HG03460 (cell line): ENCODE data around the gene RNF157.

Source experiments
- ATAC-seq: cut with Tn5 transposase; IDR thresholded peaks from one replicate; pipeline ENCODE4 v1.9.1; 2021; ENCODE audit not compliant: unreplicated experiment

RNF157 gene

DNA sequence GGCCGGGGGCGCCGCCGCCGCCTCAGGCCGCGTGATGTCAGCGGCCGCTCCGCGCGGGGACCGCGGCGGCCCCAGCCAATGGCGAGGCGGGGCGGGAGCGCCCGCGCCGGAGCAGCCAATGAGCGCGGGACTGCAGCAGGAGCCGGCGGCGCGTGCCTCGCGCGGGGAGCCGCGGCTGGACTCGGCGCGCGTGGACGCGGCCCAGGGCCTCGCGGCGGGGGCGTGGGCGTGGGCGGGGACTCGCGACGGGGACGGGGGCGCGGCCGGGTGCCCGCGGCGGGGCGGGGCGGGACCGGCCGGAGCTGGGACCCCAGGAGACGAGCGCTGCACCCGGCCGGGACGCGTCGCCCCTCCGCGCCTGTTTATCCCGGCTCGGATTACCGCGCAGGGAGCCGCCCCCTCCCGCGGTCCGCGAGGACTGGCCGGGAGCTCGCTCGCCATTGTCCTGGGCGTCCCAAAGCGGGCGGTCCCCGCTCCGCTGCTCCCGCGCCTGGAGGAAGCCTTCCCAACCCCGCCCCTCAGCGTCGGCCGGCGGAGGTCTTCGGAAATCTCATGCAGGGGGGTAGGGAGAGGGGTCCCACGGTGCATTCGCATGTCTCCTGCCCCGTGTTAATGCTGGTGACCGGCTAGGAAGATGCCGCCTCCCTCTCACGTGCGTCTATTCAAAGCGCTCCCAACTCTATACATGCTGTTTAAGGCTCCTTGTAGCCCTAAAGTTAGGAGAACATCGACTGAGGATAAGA is at the start of gene RNF157:
RNF157 (minus strand) TSS at position 33 of the 743 bp plus-strand sequence. CDS start 253 bp downstream, outside the sequence.
- peak; percentile 53 for ATAC-seq

DNA sequence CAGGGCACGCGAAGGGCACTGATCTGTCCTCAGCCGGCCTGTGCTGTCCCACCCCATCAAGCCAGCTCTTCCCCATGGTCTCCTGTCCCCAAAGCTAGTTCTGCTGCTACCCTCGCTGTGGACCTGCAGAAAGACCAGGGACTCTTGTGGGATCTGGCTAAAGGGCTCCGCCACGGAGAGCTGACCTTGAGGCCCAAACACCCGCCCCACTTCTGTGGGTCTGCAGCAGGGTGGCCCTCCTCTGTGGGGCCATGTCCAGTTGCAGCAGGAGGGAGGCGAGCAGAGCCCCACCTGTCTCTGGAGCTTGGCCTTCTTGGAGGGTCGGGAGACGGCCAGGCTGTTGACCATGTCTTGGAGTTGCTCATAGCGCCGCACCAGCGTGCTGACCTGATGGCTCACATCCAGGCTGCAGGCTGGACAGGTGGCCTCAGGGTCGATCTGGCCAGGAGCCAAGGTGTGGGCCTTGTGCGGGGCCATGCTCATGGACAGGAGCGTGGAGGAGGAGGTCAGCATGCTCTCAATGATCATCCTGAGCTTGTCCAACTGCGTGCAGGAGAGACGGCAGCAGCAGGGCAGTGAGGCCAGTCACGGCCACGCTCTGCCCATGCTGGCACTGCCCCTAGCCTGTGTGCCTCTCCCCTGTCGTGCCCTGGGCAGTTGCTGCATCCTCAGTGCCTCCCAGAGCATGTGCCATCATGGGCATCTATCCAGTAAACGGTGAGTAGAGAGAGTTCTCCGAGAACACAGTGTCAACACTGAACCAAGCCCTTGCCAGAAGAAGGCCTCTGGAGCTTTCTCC is 41.5 kb upstream of the RNF157 start:
- no peak for ATAC-seq

DNA sequence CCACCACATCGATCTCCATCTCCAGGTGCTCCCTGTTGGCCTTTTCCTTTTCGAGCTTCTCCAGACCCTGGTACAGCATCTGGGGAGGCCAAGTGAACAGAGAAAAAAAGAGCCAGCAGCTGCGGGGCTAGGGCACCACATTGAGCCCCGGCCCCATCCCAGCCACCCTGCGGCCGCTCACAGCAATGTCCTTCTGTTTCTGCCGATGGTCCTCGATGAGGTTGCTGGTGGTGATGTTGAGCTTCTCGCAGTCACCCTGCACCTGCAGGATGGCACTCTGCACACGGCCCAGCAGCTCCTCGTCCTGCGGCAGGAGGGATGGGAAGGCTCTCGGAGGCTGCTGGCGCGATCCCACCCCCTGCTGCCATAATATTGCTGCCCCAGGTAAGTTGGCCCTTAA is 40.4 kb upstream of the RNF157 start:
- ATAC-seq, result no peak

DNA sequence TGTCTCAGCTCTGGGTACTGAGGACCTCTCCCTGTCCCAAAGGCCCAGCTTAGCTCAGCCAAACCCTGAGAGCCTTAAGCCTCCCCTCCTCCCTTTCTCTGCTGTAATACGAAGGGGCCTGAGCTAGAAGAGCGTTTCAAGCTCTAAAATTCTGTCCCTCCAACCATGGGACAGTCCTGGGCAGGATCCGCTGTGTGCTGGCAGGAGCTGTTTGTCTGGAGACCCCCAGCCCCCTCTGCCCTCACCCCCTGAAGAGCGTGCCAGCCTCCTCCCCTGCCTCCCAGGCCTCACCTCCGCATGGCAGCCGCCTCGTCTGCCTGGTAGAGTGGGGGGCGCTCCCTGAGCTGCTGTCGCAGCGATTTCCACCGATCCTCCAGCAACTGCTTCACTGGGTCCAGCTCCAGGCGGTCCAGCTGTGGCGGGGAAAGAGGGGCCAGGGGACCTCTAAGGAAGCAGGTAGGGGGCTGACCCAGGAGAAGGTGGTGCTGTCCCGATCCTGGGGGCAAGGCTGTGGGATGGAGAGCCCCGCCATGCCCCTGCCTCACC is 39.5 kb upstream of the RNF157 start:
- ATAC-seq, result no peak

DNA sequence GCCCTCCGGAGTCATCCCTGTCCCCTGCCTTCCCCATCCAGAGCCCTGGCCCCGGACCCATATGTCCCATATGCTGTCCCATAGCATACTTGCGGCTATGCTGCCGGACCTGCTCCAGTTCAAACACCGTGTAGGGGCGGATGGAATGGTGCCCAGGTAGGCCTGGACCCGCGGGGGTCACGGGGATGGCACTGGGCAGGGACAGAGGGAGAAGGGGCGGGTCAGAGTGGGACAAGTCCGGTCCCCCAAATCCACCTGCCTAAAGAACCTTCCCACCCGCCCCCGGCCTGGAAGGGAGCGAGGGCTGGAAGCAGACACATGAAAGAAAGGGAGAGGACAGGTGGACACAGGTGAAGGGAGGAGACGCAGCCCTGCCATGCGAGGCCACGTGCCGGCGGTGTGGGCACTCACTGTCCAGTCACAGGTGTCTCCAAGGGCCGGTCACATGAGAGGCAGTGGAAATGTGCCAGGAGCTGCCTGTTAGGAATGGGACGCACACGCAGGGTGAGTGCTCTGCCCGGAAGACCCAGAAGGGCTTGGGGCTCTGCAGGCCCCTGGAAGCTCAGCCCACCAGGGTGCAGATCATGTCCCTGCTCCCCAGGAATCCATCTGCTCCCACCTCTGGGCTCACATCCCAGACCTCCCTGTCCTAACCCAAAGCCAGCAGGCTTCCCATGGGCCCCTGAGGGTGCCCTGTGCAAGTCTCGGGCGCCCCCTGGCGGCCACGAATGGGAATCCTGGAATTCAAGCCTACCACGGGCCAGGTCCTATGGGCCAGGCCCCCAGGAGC is 38.9 kb upstream of the RNF157 start:
- ATAC-seq, result no peak

DNA sequence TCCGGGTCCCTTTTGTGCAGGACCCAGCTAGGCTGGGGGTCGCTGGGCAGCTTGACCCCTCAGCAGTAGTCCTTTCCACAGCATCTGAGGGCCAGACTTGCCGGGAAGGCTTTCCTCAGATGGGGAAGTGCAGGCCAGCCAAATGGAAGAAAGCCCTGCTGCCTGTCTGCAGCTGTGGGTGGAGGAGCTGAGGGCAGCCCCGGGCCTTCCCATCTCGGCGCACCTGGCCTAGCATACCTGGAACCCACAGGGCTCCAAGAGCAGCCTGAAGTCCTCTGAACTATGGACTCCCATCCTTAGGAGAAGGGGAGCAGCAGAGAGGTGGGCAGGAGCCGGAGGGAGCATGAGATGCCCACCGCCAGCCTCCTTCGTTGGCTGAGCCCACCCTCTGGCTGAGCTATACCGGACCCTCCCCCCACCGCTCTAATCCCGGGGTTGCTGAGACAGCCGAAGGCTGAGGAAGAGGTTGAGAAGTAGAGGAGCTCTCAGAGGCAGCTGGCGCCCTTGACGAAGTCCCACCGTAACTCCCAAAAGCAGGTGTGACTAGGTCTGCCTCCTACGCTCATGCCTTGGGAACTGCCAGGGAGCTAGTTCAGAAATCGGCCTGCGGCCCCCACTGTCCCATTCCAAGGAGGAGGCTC is 38.1 kb upstream of the RNF157 start:
- no peak for ATAC-seq

DNA sequence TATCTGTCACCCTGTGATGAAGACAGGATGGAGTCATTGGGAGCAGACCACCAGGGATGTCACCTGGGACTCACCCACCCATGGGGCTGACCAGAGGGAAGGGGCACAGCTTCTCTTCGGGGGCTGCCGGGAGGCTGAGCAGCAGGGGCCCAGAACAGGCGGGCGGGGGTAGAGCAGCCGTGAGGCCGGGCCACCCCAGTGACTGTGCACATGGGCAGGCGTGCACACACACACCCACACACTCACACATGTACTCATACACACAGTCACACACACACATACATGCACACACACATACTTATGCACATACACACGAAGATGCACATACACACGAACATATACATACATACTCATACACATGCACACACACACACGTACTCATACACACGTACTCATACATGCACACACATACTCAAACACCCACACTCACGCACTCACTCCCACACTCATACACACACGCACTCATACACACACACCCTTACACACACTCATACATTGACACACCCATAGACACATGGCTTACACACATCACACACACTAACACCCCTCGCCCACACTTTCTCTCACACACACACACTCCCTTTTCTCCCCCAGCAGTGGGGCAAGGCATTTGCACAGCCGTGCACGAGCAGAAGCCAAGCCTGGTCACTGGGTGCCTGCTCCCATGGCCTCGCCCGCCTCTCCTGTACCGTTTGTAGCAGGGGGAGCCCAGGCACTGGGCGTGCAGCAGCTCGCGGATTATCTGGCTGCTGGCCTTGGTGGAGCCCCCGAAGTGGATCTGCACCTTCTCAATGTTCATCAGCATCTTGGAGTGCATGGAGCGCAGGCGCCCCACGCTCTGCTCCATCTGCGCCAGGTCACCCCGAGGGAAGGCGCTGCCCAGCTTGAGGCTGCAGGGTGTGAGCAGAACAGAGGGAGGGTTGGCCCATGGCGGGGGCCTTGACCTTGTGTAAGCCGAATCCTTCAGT is 37.3 kb upstream of the RNF157 start:
- no peak for ATAC-seq

DNA sequence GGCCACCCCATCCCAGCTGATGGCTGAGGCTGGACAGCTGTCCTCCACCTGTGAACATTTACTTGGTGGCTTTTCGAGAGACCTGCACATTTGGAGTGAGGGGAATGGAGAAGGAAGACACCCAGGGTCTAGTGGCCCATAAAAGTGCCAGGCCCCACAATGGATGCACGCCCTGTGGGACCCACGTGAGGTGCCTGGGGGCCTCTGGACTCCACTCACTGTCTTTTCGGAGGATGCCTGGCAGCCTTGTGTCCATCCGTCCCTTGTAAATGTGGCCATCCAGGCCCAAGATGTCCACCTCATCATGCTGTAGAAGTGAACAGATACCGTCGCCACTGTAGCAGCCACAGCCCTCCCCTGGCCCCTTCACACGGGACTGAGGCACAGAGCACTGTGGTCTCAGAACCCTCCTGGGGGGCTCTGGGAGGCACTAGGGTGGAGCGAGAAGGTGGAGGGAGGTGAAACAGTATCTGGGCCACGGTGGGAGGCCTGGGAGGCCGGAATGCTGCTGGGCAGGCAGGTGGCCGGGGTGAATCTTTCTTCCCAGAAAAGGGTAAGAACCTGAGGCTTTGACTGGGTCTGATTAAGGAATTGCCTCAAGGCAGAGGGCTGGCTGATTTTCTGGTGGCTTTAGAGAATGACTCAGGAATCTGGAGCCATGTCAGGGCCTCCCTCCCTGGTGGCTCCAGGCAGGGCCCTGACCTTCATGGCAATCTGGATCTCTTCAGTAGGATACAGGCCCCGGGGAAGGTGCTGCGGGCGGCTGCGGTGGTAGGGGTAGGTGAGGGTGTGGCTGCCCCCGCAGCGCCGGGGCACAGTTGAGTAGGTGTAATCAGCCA is 36.4 kb upstream of the RNF157 start:
- ATAC-seq, result no peak

DNA sequence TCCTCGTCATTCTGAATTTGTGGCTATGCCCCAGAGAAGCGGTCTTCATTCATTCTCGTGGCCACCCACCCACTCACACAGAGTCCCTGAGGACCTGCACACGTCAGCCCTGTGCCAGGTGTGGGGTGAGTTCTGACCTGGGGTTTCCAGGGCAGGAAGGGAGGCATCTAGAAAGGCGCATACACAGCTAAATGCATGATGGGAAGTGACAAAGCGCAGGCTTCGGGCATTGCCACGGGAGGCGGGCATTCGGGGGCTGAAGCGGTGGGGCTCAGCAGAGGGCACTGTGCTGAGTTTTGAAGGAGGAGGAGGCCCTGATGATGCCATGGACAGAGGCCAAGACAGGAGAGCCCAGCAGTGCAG is 35.8 kb upstream of the RNF157 start:
- ATAC-seq, result no peak

DNA sequence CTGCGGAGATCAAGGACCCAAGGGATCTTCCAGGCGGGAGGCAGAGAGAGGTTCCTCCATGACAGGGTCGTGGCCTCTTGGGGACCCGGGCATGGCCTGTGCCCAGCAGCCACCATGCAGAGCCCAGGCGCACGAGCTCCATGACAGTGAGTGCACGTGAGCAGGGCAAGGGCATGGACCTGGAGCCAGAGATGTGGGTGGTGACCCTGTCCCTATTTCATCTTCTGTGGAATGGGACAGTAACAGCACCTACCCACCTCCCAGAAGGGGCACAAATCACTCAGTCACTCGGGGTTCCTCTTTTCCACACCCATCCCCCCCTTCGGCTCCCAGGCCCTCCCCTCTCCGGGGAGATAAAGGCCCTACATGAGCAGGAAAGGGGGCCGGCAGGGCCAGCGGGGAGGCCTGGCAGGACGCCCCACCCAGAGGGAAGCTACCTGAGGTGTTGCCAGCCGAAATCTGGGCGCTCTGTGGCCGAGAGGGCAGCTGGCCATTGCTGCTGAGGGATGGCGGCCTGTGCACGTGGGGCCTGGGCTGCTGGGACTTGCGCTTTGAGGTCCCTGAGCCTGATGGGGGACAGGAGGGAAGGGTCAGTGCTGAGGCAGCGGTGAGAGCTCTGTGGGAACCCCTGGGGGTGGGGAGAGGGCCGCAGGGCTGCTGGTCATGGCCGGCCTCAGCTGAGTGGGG is 35.2 kb upstream of the RNF157 start:
- ATAC-seq, result no peak

DNA sequence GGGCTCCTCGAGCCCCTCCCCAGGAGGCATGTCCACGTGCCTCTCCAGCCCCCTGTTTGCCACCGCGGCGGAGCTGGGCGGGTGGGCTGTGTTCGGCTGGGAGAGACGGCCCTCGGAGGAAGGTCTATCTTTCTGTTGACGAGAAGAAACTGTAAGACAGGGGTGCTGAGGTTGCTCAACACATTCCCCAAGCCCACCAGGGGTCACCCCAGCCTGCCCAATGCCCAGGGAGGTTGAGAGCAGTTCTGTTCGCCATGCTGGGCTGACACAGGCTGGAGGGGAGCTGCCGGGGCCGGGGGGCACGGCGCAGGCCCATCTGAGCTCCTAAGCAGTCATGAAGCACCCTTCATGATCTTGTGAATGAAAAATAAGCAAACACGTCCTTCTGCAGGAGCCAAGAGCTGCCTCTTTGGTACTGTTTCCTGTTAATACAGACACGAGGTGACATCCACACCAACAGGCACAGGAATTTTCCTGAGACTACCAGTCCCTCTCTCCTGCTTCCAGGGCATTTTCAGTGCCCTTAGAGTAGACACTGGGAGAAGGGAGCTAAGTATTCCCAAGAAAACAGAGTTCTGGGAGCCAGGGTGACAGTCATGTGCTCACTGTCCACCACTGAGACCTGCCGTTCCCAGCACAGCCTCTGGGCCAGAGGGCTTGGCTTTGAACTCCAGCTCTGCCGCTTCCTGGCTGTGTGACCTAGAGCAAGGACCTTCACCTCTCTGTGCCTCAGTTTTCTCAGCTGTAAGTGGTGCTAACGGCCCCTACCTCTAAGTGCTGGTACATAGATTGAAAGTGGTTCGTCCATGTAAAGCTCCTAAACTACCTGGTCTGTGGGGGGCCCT is 34.0 kb upstream of the RNF157 start:
- ATAC-seq, result no peak

DNA sequence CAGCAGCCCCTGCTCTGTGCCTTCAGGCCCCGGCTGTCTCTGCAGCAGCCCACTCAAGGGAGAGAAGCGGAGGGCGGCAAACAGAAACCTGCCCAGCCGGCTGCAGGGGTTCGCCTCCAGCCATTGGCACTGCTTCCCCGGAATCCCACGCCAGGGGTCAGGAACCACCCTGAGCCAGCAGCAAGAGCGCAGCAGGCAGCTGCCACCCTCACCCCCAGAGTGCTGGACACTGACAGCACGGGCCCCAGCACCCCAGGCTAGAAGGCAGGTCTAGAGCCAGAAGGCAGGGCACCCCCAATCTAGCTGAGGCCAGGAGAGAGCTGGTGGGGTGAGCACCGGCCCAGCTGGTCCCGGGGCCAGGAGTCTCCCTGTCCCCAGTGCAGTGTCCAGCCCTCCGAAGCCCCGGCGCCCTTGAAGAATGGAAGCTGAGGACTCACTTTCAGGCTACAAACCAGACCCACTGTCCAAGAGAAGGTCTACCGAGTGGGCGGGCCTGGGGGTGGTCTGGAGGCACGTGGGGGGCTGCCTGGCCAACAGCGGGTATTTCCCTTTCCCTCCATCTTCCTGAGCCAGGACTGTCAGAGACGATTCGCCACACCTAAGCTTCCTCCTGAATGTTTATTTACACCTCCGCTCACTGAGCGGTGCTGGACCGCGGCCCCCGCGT is 33.3 kb upstream of the RNF157 start:
- ATAC-seq, result no peak

DNA sequence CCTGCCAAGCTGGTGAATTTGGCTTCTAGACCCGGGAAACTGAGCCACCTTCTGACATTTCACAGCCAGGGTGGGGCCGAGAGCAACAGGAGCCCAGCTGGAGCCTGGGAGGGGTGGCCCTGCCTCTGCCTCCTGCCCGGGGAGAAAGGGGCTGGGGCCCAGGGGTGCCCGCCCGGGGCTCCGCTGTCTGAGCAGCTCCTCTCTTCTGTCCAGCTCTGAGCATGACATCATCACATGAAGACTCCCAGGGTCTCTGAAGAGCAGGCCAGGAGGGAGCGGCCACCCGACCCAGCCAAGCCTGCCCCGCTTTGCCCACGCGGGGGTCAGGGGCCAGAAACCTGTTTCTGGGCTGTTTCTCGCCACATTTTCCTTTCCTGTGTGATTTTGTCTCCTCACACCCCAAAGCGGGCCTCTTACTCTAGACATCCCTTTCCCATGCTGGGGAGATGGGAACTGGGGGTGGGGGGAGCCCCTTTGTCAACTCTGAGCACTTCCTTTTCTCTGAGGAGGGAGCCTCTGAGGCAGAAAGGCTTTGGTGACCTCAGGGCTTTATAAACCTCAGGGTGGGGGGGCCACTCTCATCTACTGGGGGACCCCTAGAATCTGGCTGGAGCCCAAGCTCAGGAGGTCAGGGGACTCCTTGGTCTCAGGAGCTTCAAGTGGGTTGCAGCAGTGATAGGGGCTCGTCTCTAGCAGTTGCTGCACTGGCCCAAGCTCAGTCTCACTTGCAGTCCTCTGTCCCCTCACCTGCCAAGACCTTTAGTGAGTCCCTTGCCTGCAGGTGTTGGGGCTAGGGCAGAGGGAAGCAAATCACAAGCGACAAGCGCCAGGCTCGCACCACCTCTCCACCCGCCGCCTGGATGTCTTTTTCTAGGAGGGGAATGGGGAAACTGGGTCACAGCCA is 32.5 kb upstream of the RNF157 start:
- peak; percentile 12 for ATAC-seq

DNA sequence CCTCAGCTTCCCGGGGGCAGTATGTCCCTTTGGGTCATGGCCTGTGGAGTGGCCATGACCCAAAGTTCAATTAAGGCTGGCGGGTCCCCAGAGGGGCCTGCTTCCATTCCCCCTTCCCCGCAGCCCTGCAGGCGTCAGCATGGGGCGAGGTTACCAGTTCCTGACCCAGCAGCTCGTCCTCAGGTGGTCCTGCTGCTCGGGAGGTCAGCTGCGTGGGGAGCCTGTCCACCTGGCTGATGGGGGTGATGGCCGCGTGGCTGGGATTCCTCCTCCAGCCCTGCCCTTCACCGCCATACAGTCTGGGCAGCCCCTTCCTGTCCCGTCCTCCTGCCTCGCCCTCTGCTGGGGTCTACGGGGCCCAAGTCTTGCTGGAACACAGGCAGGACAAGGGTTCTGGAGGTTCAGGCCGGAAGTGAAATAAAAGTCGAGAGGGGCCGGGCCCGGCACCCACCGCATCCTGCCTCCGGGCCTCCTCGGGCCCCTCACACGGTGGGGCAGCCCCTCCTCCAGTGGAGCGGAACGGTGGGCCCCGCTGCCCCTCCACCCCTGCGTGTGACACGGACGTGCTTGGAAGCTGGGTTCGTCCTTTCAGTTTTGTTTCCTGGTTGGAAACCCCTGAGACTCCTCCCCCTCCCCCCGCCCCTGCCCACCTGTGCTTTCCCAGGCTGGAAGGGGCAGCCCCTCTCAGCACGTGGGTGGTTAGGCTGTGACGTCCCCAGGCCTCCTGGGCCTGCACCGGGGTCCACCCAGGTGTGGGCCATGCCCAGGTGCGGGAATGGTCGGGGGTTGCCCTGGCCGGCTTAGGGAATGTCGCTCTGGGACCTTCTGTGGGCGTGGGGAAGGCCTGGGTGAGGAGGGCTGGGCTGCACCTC is 31.6 kb upstream of the RNF157 start:
- ATAC-seq, result peak; percentile 38
